Measurements from ENCODE around the gene GBP5. TPM values are rescaled to one million over a fixed set of nuclear protein-coding genes. Genes with fewer than 3 reads are reported as not detected.

Gene GBP5
- total and polyA plus RNA-seq, 2 of the 4 experiments (the other 2 are of a cell fraction), result not detected

GRCh38 chr1:89243046-89243445 is 29.6 kb downstream of the GBP5 start:
- WGBS, 2 experiments (ENCODE audit: extremely low coverage in 2 of 2, insufficient read length in 1 of 2), result no CpG with 5 or more reads among the region's 3 CpGs
- TF ChIP-seq CHD1 (IDR thresholded peaks at IDR 0.05; ENCODE audit: low read depth, low read length) (no peak), FOS (IDR thresholded peaks at IDR 0.05; ENCODE audit: low read depth, low read length) (no peak), ELK1 (IDR thresholded peaks at IDR 0.05; ENCODE audit: borderline replicate concordance, low read depth, low read length) (no peak), RCOR1 (IDR thresholded peaks at IDR 0.05; ENCODE audit: insufficient replicate concordance, low read length) (no peak), SMC3 (IDR thresholded peaks at IDR 0.05; ENCODE audit: low read depth, low read length) (no peak), MAZ (IDR thresholded peaks at IDR 0.05; ENCODE audit: borderline replicate concordance, low read depth, low read length) (no peak), CTCF (conservative IDR thresholded peaks at IDR 0.05; ENCODE audit: low read depth, low read length) (no peak), USF2 (IDR thresholded peaks at IDR 0.05; ENCODE audit: low read depth, low read length) (no peak), MAFK (IDR thresholded peaks at IDR 0.05; ENCODE audit: low read depth, low read length) (no peak), MXI1 (IDR thresholded peaks at IDR 0.05; ENCODE audit: borderline replicate concordance, low read depth, low read length) (no peak), CEBPB (IDR thresholded peaks at IDR 0.05; ENCODE audit: low read depth, low read length) (no peak), NFE2L2 (IDR thresholded peaks at IDR 0.05; ENCODE audit: low read depth, low read length) (no peak), BHLHE40 (IDR thresholded peaks at IDR 0.05; ENCODE audit: low read depth, low read length) (no peak), POLR2A (IDR thresholded peaks at IDR 0.05; ENCODE audit: low read depth, low read length) (no peak), RFX5 (IDR thresholded peaks at IDR 0.05; ENCODE audit: low read depth, low read length) (no peak), RAD21 (IDR thresholded peaks at IDR 0.05; ENCODE audit: low read length) (no peak)

More at GRCh38 chr1:89243046-89243445, 29.6 kb downstream of the GBP5 start:
- Histone ChIP-seq H3K79me1 (ENCODE audit: low read depth in 1 of 2, low read length in 2 of 2) (no peaks in the 10 kb centered on the region), H3K18ac (ENCODE audit: low read depth, low read length) (no peak overlapping the region), H3K9ac (ENCODE audit: low read depth, low read length) (no peak overlapping the region), H2BK15ac (ENCODE audit: low read depth, low read length) (no peak overlapping the region), H2BK120ac (ENCODE audit: low read depth, low read length) (no peak overlapping the region), H2AK5ac (ENCODE audit: low read depth, low read length) (no peak overlapping the region), H3K4ac (ENCODE audit: low read depth, low read length) (no peak overlapping the region), H4K20me1 (ENCODE audit: insufficient read depth, low read length) (no peaks in the 10 kb centered on the region), H3K14ac (replicated peaks; ENCODE audit: low read depth, low read length) (no peak overlapping the region), H2BK5ac (ENCODE audit: low read depth, low read length, poor library complexity, severe bottlenecking) (no peak overlapping the region), H3K36me3 (ENCODE audit: control insufficient read depth, insufficient read depth, low read length) (no peaks in the 10 kb centered on the region), H2AFZ (replicated peaks; ENCODE audit: low read length, poor library complexity) (no peak overlapping the region), H3K27me3 (ENCODE audit: control insufficient read depth, insufficient read depth, low read length) (no peaks in the 10 kb centered on the region), H3K4me2 (ENCODE audit: low read depth, low read length) (no peak overlapping the region), H3K9me3 (ENCODE audit: control insufficient read depth, insufficient read depth, low read length) (no peaks in the 10 kb centered on the region), H3K23ac (ENCODE audit: low read depth, low read length) (no peak overlapping the region), H4K5ac (ENCODE audit: low read depth, low read length) (no peak overlapping the region), H3K4me1 (ENCODE audit: control insufficient read depth, insufficient read depth, low read length) (no peaks in the 10 kb centered on the region), H3K56ac (ENCODE audit: extremely low read depth, insufficient read depth, low read length) (no peak overlapping the region), H3K27ac (ENCODE audit: insufficient read depth, low read length) (no peak overlapping the region), H3K4me3 (ENCODE audit: insufficient read depth, low read depth, low read length) (no peak overlapping the region), H3K9me1 (ENCODE audit: insufficient read depth, low read length) (no peaks in the 10 kb centered on the region), H4K8ac (ENCODE audit: low read depth in 2 of 2, low read length in 2 of 2) (no peak overlapping the region), H2AK9ac (replicated peaks; ENCODE audit: low read depth, low read length, poor library complexity) (no peak overlapping the region), H2BK20ac (ENCODE audit: low read depth, low read length) (no peak overlapping the region), H4K91ac (ENCODE audit: insufficient read depth, low read depth, low read length) (no peak overlapping the region)
- dilution Hi-C loops (cut with HindIII; ENCODE audit: low sequenced_read_pairs, unreplicated experiment), result no loop called here
- in situ Hi-C loops (cut with MboI; ENCODE audit: low sequenced_read_pairs), result no loop called here
- BruUV-seq (replicated peaks), result no TSS peak
- DNase-seq (no peak), ATAC-seq (ENCODE audit: low read depth) (no peak)
- ChIA-PET CTCF (no interaction called here), POLR2A (ENCODE audit: unreplicated experiment) (no interaction called here)
- intact Hi-C loops (cut with micrococcal nuclease), result no loop called here

Data from IMR-90 (cell line).